Fibroblast of pulmonary artery (primary cell): ENCODE results near the gene LSP1.

Experiments used
- DNase-seq: peaks from one replicate; pipeline ENCODE4 v3.0.0-alpha.2; 2010; ENCODE audit warnings: low read depth
- H3K4me3 ChIP-seq: replicated peaks from 2 replicates; pipeline ENCODE4 v1.5.1; 2011; ENCODE audit warnings: low read depth, mild to moderate bottlenecking, control low read depth, low read length, moderate library complexity
- CTCF ChIP-seq: IDR thresholded peaks from 2 replicates; pipeline ENCODE4 v1.5.1; 2011; ENCODE audit warnings: mild to moderate bottlenecking, control low read depth, low read length, inconsistent platforms; ENCODE audit errors: missing control alignments

The LSP1 gene

GRCh38 chr11:1918436-1919315 is 65.8 kb downstream of the LSP1 start:
- no peak for TF ChIP-seq CTCF
- no peak for DNase-seq
- no peak overlapping the region for H3K4me3 ChIP-seq

DNA sequence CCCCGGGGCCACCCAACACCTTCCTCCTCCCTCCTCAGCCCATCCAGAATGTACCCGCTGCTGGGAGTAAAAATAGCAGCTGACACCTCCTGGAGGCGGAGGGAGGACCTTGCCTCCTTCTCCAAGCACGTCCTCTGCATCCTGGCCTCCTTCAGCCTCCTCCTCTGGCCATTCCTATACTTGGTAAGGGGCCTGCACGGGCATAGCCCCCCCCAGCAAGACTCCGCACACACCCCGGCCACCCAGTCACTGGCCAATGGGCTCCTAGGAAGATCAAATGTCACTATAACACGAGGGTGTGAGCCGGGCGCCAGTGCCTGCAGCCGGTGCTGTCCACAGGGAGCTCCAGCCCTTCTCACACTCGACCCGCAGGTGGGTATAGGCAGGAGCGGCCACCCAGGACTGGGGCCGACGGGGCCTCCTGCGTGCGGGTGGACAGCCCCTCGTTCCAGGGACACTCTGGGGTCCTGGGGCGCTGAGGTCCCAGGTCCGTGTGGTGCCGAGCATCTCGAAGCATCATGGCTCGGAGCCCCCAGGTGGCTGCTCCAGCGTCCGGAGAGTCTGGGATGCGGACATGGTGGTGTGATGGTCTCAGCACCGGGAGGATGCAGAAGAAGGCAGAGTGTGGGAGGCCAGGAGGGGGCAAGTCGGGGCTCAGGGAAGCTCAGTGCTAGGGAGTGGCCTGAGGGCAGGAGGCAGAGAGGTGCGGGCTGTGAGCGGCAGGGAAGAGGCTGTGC is 66.7 kb downstream of the LSP1 start, which contains the start of gene TNNT3:
Gene TNNT3, plus strand, starts transcription at position 313 of the 737 bp plus-strand sequence. CDS start 3,172 bp downstream, outside the sequence.
- no peak for DNase-seq
- no peak within 1 kb of the TSS for H3K4me3 ChIP-seq
- TF ChIP-seq CTCF: no peak

DNA sequence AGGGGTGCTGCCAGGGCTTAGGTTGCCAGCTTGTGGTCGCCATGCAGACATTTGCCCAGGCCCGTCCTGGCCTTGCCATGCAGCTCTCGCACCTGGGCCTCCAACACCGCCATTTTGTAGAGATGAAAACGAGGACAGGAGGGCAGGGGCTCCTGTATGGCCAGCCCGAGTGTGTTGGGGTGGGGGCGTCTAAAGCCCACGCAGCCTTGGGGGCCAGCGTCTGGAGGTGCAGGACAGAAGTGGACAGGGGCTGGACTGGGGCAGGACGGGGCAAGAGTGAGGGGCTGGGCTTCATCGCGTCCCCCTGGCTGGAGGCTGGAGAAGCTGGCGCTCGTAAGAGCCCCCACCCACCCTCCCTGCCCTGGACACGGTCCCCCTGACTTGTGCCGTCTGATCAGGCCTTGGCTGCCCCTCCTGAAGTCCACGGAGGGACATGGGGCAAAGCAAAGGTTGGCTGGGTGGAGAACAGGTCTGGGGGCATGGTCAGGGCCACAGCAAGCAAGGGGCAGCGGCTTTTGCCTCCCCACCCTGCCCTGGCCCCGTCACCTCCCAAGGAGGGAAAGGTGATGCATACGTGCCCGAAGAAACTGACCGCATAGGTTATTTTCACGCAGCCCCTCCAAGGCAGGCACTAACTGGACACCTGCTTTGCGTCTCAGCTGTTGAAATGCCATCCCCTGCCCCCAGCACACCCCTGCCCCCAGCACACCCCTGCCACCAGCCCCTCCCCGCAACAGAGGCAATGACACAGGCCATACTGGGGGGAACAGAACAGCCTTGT is 67.4 kb downstream of the LSP1 start:
- no peak overlapping the region for H3K4me3 ChIP-seq
- TF ChIP-seq CTCF: no peak
- DNase-seq: no peak

GRCh38 chr11:1920909-1921573 is 68.2 kb downstream of the LSP1 start:
- no peak for DNase-seq
- H3K4me3 ChIP-seq: no peak overlapping the region
- TF ChIP-seq CTCF: no peak

DNA sequence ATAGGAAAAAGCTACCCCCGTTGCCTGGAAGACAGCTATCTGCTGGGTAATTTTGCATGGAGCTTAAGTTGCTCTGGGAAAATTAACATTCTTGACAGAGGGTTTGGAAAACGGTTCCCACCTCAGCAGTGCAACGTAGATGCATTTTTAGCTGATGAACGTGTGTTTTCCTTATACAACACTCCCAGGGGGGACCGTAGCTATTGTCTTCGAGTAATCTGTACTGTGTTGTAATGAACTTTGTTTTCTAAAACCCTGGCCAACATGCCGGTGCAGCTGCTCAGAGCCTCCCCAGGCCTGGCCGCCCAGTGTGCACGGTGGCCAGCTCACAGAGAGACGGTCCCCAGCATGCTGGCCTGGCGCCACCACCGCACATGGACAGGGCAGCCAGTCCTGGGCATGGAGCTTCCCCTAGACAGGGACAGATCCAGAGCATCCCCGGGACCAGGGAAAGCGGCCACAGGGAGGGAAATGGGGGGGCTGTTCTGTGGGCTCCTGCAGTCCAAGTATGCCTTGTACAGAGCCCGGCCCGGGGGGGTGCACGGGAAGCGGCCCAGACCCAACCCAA is 68.8 kb downstream of the LSP1 start:
- H3K4me3 ChIP-seq: no peak overlapping the region
- no peak for TF ChIP-seq CTCF
- peak; percentile 92 for DNase-seq
